ENCODE results near the gene NFASC.

NFASC gene

DNA sequence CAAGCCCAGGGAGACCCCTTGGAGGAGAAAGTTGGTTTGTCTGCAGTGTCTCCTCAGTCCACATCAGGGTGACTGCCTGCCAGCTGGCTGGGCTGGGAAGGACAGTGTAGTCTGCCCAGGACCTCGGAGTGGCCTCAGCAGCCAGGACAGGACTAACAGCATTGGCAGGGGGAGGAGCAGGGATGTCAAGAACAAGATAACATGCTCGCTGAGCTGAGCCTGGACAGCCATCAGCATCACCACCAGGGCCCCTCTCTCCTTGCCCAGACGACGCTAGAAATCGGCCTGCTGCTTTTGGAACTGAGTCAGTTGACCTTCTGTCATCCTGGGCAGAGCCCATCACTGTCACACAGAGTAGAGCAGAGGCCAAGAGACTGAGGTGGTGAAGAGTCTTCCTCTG lies 88.7 kb downstream of the NFASC start:
- Histone ChIP-seq H3K4me3 (ENCODE audit: low read depth, low read length) (no peak overlapping the region), H3K27ac (ENCODE audit: low read depth, low read length) (no peak overlapping the region), H3K36me3 (ENCODE audit: control insufficient read depth, insufficient read depth, low read length) (no peaks in the 10 kb centered on the region), H3K27me3 (ENCODE audit: control insufficient read depth, insufficient read depth, low read length) (no peaks in the 10 kb centered on the region), H3K9me3 (ENCODE audit: control insufficient read depth, insufficient read depth, low read depth, low read length) (no peaks in the 10 kb centered on the region), H3K4me1 (ENCODE audit: control insufficient read depth, insufficient read depth, low read length) (0 out of 2 replicates have a peak, but pooled peaks cover 5% of the 10 kb centered on the region), H3K9ac (ENCODE audit: low read length) (no peak overlapping the region)

DNA sequence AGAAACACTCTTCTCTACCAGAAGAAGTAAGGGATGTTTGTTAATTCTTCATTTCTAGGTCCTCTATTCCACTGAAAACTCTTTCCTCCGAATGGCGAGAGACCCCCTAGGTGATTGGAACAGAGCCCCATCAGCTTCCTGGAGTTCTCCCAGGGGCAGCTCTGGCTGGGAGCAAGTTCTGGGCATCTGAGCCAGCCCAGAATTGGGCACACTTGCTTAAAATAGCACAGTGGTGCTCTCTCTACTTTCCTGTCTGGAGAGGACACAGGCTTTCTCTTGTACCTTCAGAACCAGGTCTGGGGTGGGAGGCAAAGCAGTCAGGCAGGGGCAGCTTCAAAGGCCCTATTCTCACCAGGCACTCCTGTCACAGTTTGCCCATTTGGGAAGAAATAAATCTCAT lies 89.2 kb downstream of the NFASC start:
- H3K27ac ChIP-seq (ENCODE audit: low read depth, low read length) = no peak overlapping the region
- H3K4me3 ChIP-seq (ENCODE audit: low read depth, low read length) = no peak overlapping the region
- no peak overlapping the region for H3K9ac ChIP-seq (ENCODE audit: low read length)
- H3K27me3 ChIP-seq (ENCODE audit: control insufficient read depth, insufficient read depth, low read length) = peaks cover 2% of the 10 kb centered on the region; the same call in 1 of the 2 replicates
- H3K9me3 ChIP-seq (ENCODE audit: control insufficient read depth, insufficient read depth, low read depth, low read length) = no peaks in the 10 kb centered on the region
- 0 out of 2 replicates have a peak, but pooled peaks cover 5% of the 10 kb centered on the region for H3K4me1 ChIP-seq (ENCODE audit: control insufficient read depth, insufficient read depth, low read length)
- H3K36me3 ChIP-seq (ENCODE audit: control insufficient read depth, insufficient read depth, low read length) = no peaks in the 10 kb centered on the region

DNA sequence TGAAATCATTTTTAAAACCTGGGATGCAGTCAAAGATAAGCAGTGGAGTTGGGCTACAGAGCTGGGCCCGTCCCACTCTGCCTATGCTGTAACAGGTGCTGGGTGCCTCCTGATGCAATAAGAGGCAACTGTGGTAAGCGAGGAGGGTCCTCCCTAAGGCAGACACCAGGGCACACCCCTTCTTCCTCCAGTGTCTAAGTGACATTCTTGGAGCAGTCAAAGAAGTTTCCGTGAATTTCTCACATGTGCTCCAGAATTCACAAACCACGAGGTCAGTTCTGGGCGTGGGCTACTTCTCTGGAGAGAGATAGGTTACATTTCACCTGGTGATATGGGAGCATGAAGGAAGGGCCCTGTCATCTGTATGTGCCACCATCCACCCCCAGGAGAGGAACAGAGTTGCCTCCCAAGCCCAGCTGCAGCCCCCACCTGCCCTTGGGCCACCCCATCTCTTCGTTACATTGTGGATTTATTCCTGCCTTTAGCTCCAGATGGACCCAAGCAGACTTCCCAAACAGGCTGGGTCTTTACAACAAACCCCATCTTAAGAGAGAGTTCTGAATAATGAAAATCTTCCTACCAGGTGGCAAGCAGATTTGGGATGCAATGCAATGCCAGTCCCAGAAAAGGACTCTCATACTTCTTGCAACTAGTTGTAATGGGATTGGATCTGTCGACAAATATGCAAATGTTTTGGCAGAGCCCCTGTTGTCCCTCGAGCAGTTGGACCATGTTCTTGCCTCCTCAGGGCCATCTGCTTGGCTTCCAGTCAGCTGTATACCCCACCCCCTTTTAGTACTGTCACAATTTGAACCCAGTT lies 89.9 kb downstream of the NFASC start:
- peaks cover 5% of the 10 kb centered on the region; the same call in 1 of the 2 replicates for H3K27me3 ChIP-seq (ENCODE audit: control insufficient read depth, insufficient read depth, low read length)
- H3K9me3 ChIP-seq (ENCODE audit: control insufficient read depth, insufficient read depth, low read depth, low read length) = no peaks in the 10 kb centered on the region
- H3K4me3 ChIP-seq (ENCODE audit: low read depth, low read length) = no peak overlapping the region
- no peak overlapping the region for H3K9ac ChIP-seq (ENCODE audit: low read length)
- 0 out of 2 replicates have a peak, but pooled peaks cover 5% of the 10 kb centered on the region for H3K4me1 ChIP-seq (ENCODE audit: control insufficient read depth, insufficient read depth, low read length)
- H3K36me3 ChIP-seq (ENCODE audit: control insufficient read depth, insufficient read depth, low read length) = no peaks in the 10 kb centered on the region
- H3K27ac ChIP-seq (ENCODE audit: low read depth, low read length) = no peak overlapping the region

DNA sequence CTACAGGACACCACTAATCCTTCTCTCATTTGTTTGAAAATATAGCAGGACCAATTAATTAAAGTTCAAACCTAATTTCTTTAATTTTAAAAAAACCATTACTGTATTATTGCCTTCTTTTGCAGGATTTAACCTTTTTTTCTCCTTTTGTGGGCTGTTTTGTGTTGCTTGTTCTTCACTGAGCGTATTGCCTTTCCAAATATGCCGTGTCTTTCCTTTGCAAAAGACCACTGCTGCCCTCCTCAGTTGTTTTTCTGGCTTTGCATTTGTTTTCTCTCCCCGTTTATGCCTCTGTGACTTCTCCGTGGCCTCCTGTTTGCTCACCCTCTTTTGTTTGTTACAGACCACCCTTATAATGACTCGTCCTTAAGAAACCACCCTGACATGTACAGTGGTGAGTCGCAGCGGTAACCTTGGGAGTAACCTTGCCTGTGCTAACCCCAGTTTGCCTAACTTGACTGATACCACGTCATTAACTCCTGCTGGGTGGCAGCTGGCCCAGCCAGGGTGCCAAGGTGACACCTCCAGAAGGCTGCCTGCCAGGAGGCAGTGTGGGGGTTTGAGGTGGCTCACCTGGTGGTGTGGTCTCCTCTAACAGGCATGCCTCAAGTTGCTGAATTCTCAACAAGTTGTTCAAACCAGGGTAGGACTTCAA lies 91.2 kb downstream of the NFASC start:
- H3K27me3 ChIP-seq (ENCODE audit: control insufficient read depth, insufficient read depth, low read length) = peaks cover 8% of the 10 kb centered on the region; the same call in 1 of the 2 replicates
- no peaks in the 10 kb centered on the region for H3K9me3 ChIP-seq (ENCODE audit: control insufficient read depth, insufficient read depth, low read depth, low read length)

DNA sequence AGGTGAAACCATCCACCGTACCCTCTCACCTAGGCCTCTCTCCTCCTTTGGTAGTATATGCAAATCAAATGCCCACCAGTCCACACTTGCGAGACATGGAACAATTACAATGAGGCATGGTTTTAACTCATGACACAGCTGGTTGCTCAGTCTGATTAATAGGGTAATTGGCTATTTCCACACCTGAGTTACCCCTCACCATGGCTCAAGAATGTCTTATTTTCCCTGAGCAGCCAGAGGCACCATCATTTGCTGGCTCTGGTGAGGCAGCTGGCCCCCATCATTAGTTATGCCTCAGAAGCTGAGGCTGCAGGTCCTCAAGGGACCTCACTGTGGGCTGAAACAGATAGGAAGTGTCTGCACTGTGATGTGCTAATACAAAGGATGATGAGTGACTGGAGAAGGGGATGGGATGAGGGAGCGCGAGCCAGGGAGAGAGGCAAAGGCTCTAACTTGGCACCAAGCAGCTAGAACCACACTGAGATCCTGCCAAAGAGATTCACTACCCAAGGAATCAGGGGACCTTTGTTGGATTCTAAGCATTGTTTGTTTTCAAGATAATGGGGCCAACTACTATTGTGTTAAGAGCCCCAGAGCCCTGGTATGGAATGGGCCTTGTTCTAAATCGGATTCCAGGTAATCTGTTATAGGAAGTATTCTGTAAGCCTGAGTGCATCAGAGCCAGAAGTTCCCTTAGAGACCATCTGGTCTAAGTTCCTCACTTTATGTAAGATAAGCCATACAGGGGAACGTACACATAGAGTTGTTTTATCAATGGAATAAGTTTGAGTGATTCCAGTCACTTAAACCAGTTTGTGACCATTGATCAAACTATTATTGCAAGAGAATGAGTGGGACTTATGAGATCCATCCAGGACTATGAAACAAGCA lies 92.3 kb downstream of the NFASC start:
- H3K27ac ChIP-seq (ENCODE audit: low read depth, low read length) = no peak overlapping the region
- 0 out of 2 replicates have a peak, but pooled peaks cover 5% of the 10 kb centered on the region for H3K4me1 ChIP-seq (ENCODE audit: control insufficient read depth, insufficient read depth, low read length)
- H3K9me3 ChIP-seq (ENCODE audit: control insufficient read depth, insufficient read depth, low read depth, low read length) = no peaks in the 10 kb centered on the region
- H3K27me3 ChIP-seq (ENCODE audit: control insufficient read depth, insufficient read depth, low read length) = peaks cover 8% of the 10 kb centered on the region; the same call in 1 of the 2 replicates
- no peak overlapping the region for H3K4me3 ChIP-seq (ENCODE audit: low read depth, low read length)
- no peaks in the 10 kb centered on the region for H3K36me3 ChIP-seq (ENCODE audit: control insufficient read depth, insufficient read depth, low read length)
- H3K9ac ChIP-seq (ENCODE audit: low read length) = no peak overlapping the region

More for the DNA sequence above, 91.2 kb downstream of the NFASC start:
- Histone ChIP-seq H3K36me3 (ENCODE audit: control insufficient read depth, insufficient read depth, low read length) (no peaks in the 10 kb centered on the region), H3K4me3 (ENCODE audit: low read depth, low read length) (no peak overlapping the region), H3K9ac (ENCODE audit: low read length) (no peak overlapping the region), H3K4me1 (ENCODE audit: control insufficient read depth, insufficient read depth, low read length) (0 out of 2 replicates have a peak, but pooled peaks cover 5% of the 10 kb centered on the region), H3K27ac (ENCODE audit: low read depth, low read length) (no peak overlapping the region)

DNA sequence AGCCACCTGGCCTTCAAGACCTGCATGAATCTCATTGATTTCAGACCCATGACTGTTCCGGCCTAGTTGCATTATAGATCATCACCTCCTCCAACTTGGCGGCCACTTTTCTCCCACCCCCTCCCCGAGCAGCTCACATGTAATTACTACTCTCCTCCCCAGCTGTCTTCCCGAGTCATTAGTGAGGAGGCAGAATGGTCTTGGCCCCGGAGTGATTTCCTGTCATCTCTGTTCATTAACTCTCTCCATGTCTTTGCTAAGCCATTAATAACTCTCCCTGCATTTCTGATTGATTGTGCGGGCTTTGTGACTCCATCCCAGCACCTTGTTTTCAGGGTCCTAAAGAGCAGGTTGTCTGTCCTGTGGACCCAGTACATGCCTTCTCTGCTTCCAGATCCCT lies 96.8 kb downstream of the NFASC start:
- Histone ChIP-seq H3K27ac (ENCODE audit: low read depth, low read length) (no peak overlapping the region), H3K4me3 (ENCODE audit: low read depth, low read length) (no peak overlapping the region), H3K36me3 (ENCODE audit: control insufficient read depth, insufficient read depth, low read length) (no peaks in the 10 kb centered on the region), H3K9ac (ENCODE audit: low read length) (no peak overlapping the region), H3K4me1 (ENCODE audit: control insufficient read depth, insufficient read depth, low read length) (no peaks in the 10 kb centered on the region), H3K9me3 (ENCODE audit: control insufficient read depth, insufficient read depth, low read depth, low read length) (no peaks in the 10 kb centered on the region), H3K27me3 (ENCODE audit: control insufficient read depth, insufficient read depth, low read length) (peaks cover 8% of the 10 kb centered on the region; the same call in 1 of the 2 replicates)

DNA sequence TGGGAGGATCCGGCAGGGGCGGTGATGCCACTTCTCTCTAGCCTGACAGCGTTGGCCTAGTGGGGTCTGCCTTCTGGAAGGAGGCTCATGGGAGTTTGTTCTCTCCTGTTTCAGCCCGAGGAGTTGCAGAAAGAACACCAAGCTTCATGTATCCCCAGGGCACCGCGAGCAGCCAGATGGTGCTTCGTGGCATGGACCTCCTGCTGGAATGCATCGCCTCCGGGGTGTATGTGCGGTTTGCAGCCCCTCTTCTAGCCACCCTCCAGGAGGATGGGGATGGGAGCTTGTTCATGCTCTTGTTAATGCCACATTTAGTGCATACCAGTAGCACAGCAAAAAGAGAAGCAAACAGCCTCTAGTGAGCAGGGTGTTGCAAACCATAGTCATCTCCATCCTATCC lies 97.5 kb downstream of the NFASC start:
- Histone ChIP-seq H3K9me3 (ENCODE audit: control insufficient read depth, insufficient read depth, low read depth, low read length) (no peaks in the 10 kb centered on the region), H3K9ac (ENCODE audit: low read length) (no peak overlapping the region), H3K27me3 (ENCODE audit: control insufficient read depth, insufficient read depth, low read length) (peaks cover 8% of the 10 kb centered on the region; the same call in 1 of the 2 replicates), H3K4me3 (ENCODE audit: low read depth, low read length) (no peak overlapping the region), H3K36me3 (ENCODE audit: control insufficient read depth, insufficient read depth, low read length) (no peaks in the 10 kb centered on the region), H3K27ac (ENCODE audit: low read depth, low read length) (no peak overlapping the region), H3K4me1 (ENCODE audit: control insufficient read depth, insufficient read depth, low read length) (no peaks in the 10 kb centered on the region)

DNA sequence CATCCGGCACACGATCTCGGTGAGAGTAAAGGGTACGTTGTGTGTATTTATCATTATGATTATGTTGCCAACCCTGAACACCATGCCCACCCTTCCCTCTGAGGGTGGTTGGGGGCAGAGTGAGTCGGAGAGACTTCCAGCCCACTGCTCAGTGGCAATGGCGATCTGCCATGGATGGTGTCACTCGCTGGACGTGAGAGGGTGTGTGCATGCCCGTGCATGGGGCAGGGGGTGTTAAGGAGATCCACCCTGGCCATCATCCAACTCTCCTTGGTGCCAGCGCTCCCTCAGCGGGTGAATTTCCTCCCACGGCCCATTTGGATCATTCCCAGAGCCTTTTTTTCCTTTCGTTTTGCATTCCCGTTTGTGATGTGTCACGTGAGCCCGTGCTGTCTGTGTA lies 98.3 kb downstream of the NFASC start:
- no peak overlapping the region for H3K4me3 ChIP-seq (ENCODE audit: low read depth, low read length)
- peaks cover 8% of the 10 kb centered on the region; the same call in 1 of the 2 replicates for H3K27me3 ChIP-seq (ENCODE audit: control insufficient read depth, insufficient read depth, low read length)
- H3K9ac ChIP-seq (ENCODE audit: low read length) = no peak overlapping the region
- H3K27ac ChIP-seq (ENCODE audit: low read depth, low read length) = no peak overlapping the region
- no peaks in the 10 kb centered on the region for H3K9me3 ChIP-seq (ENCODE audit: control insufficient read depth, insufficient read depth, low read depth, low read length)
- H3K36me3 ChIP-seq (ENCODE audit: control insufficient read depth, insufficient read depth, low read length) = no peaks in the 10 kb centered on the region
- no peaks in the 10 kb centered on the region for H3K4me1 ChIP-seq (ENCODE audit: control insufficient read depth, insufficient read depth, low read length)

DNA sequence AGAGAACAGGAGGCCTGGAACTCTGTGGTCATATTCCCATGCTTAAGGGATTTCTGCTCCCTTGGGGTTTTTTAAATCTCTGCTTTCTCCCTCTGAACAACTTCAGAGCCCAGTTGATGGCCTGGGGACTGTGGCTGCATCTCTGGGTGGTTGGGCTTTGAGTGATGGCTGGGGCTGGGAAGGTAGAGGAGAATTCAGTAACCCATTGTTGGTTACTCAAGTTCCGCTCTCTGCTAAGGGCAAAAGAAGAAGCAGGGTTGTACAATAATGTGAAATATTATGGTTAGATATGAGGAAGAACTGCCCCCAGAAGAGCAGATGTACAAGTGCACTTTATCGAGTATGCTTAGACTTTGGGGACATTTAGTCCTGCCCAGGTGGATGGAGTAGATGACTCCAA lies 100.3 kb downstream of the NFASC start:
- H3K4me3 ChIP-seq (ENCODE audit: low read depth, low read length) = no peak overlapping the region
- no peaks in the 10 kb centered on the region for H3K36me3 ChIP-seq (ENCODE audit: control insufficient read depth, insufficient read depth, low read length)
- no peaks in the 10 kb centered on the region; the same call in 1 of the 2 replicates for H3K27me3 ChIP-seq (ENCODE audit: control insufficient read depth, insufficient read depth, low read length)
- H3K9me3 ChIP-seq (ENCODE audit: control insufficient read depth, insufficient read depth, low read depth, low read length) = no peaks in the 10 kb centered on the region
- H3K4me1 ChIP-seq (ENCODE audit: control insufficient read depth, insufficient read depth, low read length) = no peaks in the 10 kb centered on the region
- H3K9ac ChIP-seq (ENCODE audit: low read length) = no peak overlapping the region
- no peak overlapping the region for H3K27ac ChIP-seq (ENCODE audit: low read depth, low read length)

DNA sequence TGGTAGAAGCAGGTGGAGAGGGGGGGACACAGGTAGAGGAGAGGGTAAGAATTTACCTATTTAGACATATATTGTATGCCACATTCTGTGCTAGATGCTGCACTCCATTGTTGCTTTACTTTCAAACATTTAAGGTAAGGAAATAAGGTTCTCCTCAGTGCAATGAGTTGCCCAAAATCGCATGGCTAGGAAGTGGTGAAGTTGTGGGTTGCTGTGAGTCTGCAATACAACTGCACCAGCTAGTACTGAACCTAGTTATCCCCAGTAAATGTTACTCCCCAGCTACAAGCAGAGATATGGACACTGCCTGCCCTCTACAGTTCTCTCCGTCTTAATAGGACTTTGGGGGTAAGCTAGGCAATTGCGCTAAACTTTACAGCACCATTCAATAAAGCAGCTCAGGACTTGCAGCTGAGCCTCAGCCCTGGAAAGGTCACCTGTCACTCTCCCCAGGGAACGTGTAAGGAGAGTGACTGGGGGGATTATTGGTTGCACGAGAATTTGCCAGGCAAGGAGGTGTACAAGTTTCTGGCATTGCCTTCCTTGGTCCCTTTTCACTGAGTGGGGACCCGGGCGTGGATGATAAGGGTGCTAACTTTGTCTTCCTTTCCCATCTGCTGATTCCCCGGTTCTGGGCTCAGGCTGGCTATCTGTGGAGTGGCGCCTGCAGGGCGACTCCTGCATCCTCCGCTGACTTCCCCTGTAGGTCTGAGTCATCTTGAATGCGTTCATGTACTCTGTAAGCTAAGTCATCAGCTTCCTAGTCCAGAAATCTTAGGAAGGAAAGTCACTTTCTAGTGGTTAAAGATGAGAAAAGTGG lies 101.1 kb downstream of the NFASC start:
- Histone ChIP-seq H3K4me1 (ENCODE audit: control insufficient read depth, insufficient read depth, low read length) (no peaks in the 10 kb centered on the region), H3K4me3 (ENCODE audit: low read depth, low read length) (no peak overlapping the region), H3K9ac (ENCODE audit: low read length) (no peak overlapping the region), H3K27ac (ENCODE audit: low read depth, low read length) (no peak overlapping the region), H3K9me3 (ENCODE audit: control insufficient read depth, insufficient read depth, low read depth, low read length) (no peaks in the 10 kb centered on the region), H3K36me3 (ENCODE audit: control insufficient read depth, insufficient read depth, low read length) (no peaks in the 10 kb centered on the region), H3K27me3 (ENCODE audit: control insufficient read depth, insufficient read depth, low read length) (no peaks in the 10 kb centered on the region; the same call in 1 of the 2 replicates)

Data from HUES6 (cell line).